Smooth muscle cell (in vitro differentiated cells): ENCODE data around the gene PCDHGA3. TPM values are rescaled to one million over a fixed set of nuclear protein-coding genes. Genes with fewer than 3 reads are reported as not detected.
"Not testable (repeated sequence)": the region's sequence is repeated elsewhere in the genome, so short reads cannot be mapped to it uniquely, and the experiment has no call there.

Experiments used
- DNase-seq: peaks from one replicate; lab custom pipeline; 2025; ENCODE audit not compliant: unreplicated experiment; lab: John Stamatoyannopoulos, UW
- H2AFZ ChIP-seq: fragments of 200-600 bp; sonication (generic); 2 replicates; pipeline ENCODE4 v1.6.0; 2016; ENCODE audit warnings: antibody characterized with exemption, low read depth, mild to moderate bottlenecking
- H3F3A ChIP-seq: fragments of 200-600 bp; sonication (generic); 2 replicates; pipeline ENCODE4 v1.6.0; 2017; ENCODE audit warnings: antibody characterized with exemption, low read depth
- H3K27ac ChIP-seq: fragments of 200-600 bp; sonication (generic); 2 replicates; pipeline ENCODE4 v1.5.1; 2016; ENCODE audit warnings: low read depth, mild to moderate bottlenecking
- H3K27me3 ChIP-seq: fragments of 200-600 bp; sonication (generic); 2 replicates; pipeline ENCODE4 v1.6.1; 2016; ENCODE audit warnings: low read depth, mild to moderate bottlenecking
- H3K36me3 ChIP-seq: fragments of 200-600 bp; sonication (generic); 2 replicates; pipeline ENCODE4 v1.5.1; 2016; ENCODE audit warnings: low read depth
- H3K4me1 ChIP-seq: fragments of 200-600 bp; sonication (generic); 2 replicates; pipeline ENCODE4 v1.5.1; 2016; ENCODE audit warnings: low read depth
- H3K4me2 ChIP-seq: fragments of 200-600 bp; sonication (generic); 2 replicates; pipeline ENCODE4 v1.6.0; 2016; ENCODE audit warnings: mild to moderate bottlenecking
- H3K4me3 ChIP-seq: fragments of 200-600 bp; sonication (generic); 2 replicates; pipeline ENCODE4 v1.5.1; 2016; ENCODE audit warnings: mild to moderate bottlenecking
- H3K79me2 ChIP-seq: fragments of 200-600 bp; sonication (generic); 2 replicates; pipeline ENCODE4 v1.6.0; 2016; ENCODE audit warnings: low read depth, mild to moderate bottlenecking
- H3K9ac ChIP-seq: fragments of 200-600 bp; sonication (generic); 2 replicates; pipeline ENCODE4 v1.6.0; 2016; ENCODE audit warnings: low read depth
- H3K9me3 ChIP-seq: fragments of 200-600 bp; sonication (generic); replicated peaks from 2 replicates; pipeline ENCODE4 v1.5.1; 2016; ENCODE audit warnings: low read depth
- H4K20me1 ChIP-seq: fragments of 200-600 bp; sonication (generic); 2 replicates; pipeline ENCODE4 v1.6.0; 2016; ENCODE audit warnings: low read depth
- CTCF ChIP-seq: fragments of 200-600 bp; sonication (generic); IDR thresholded peaks from 2 replicates; pipeline ENCODE4 v1.5.1; 2017; ENCODE audit warnings: borderline replicate concordance, mild to moderate bottlenecking, antibody characterized with exemption; ENCODE audit not compliant: insufficient read depth, poor library complexity, severe bottlenecking
- WGBS: methylation state at CpG from one replicate; pipeline ENCODE4 v1.1.7; 2016; ENCODE audit warnings: low lambda C conversion rate; 5-methylcytosine and 5-hydroxymethylcytosine counted together
- polyA plus RNA-seq: library from polyadenylated mRNA; unstranded; fragments of >200 nt; fragmentation: Nextera tagmentation; extraction: Ambion mirVana; gene quantifications from 2 replicates; pipeline ENCODE4 v1.2.1, GENCODE V29; 2016
- total RNA-seq: library from RNA; depleted of rRNA; stranded (reverse); fragments of >200 nt; gene quantifications from 2 replicates; pipeline ENCODE4 v1.2.3, GENCODE V29; 2014

PCDHGA3 gene
- total and polyA plus RNA-seq, 2 experiments from 2014 or later, result not detected

GRCh38 chr5:141342773-141343172 is 856 bp upstream of the PCDHGA3 start:
- H3K4me1 ChIP-seq, result no peaks in the 10 kb centered on the region
- H3K27me3 ChIP-seq, result no peaks in the 10 kb centered on the region
- H3K79me2 ChIP-seq, result no peaks in the 10 kb centered on the region
- no peak overlapping the region for H3K9ac ChIP-seq
- H3K4me2 ChIP-seq, result no peak overlapping the region
- peaks cover 16% of the 10 kb centered on the region for H3K9me3 ChIP-seq
- no peaks in the 10 kb centered on the region for H3K36me3 ChIP-seq
- H3K4me3 ChIP-seq, result no peak overlapping the region
- H2AFZ ChIP-seq, result no peak overlapping the region
- no peak overlapping the region for H3K27ac ChIP-seq
- no peak for TF ChIP-seq CTCF
- DNase-seq, result no peak
- H4K20me1 ChIP-seq, result no peaks in the 10 kb centered on the region
- 50% methylated on average over 1 of the region's 1 CpG for WGBS
- no peaks in the 10 kb centered on the region for H3F3A ChIP-seq

- Histone ChIP-seq H3K27ac (no peak overlapping the region), H3K4me2 (no peak overlapping the region), H3K9me3 (peaks cover 8% of the 10 kb centered on the region), H3K4me3 (no peak overlapping the region), H3K79me2 (no peaks in the 10 kb centered on the region), H3K4me1 (no peaks in the 10 kb centered on the region), H3K36me3 (no peaks in the 10 kb centered on the region), H3K27me3 (no peaks in the 10 kb centered on the region), H2AFZ (no peak overlapping the region), H3F3A (no peaks in the 10 kb centered on the region), H4K20me1 (no peaks in the 10 kb centered on the region), H3K9ac (no peak overlapping the region)
- 96% methylated on average over 31 of the region's 31 CpGs for WGBS
- DNase-seq, result no peak
- TF ChIP-seq CTCF, result no peak
Measured at GRCh38 chr5:141343953-141344463, 379 bp downstream of the PCDHGA3 start.

- no peaks in the 10 kb centered on the region for H3F3A ChIP-seq
- no peak for DNase-seq
- H3K79me2 ChIP-seq, result no peaks in the 10 kb centered on the region
- H3K27me3 ChIP-seq, result no peaks in the 10 kb centered on the region
- no peak overlapping the region for H3K4me2 ChIP-seq
- no peaks in the 10 kb centered on the region for H4K20me1 ChIP-seq
- no peak overlapping the region for H2AFZ ChIP-seq
- H3K4me3 ChIP-seq, result no peak overlapping the region
- H3K4me1 ChIP-seq, result no peaks in the 10 kb centered on the region
- no peak overlapping the region for H3K9ac ChIP-seq
- no peak overlapping the region for H3K27ac ChIP-seq
- 96% methylated on average over 20 of the region's 20 CpGs for WGBS
- peaks cover 8% of the 10 kb centered on the region for H3K9me3 ChIP-seq
- H3K36me3 ChIP-seq, result no peaks in the 10 kb centered on the region
- no peak for TF ChIP-seq CTCF
Measured at GRCh38 chr5:141345327-141345726, 1.7 kb downstream of the PCDHGA3 start.

- H3K4me2 ChIP-seq, H2AFZ ChIP-seq, H3K27me3 ChIP-seq, H3K36me3 ChIP-seq, H3K9me3 ChIP-seq, H3F3A ChIP-seq, H3K27ac ChIP-seq, H4K20me1 ChIP-seq, DNase-seq, H3K4me3 ChIP-seq, H3K4me1 ChIP-seq, H3K79me2 ChIP-seq, H3K9ac ChIP-seq: not testable (repeated sequence)
- WGBS, result 94% methylated on average over 22 of the region's 35 CpGs
Measured at GRCh38 chr5:141346017-141346416, 2.4 kb downstream of the PCDHGA3 start.
